GM19238 (cell line): Measurements from ENCODE around the gene MRPS5.

Experiments used
- DNase-seq: peaks from one replicate; pipeline ENCODE4 v3.0.0; 2011; ENCODE audit warnings: low spot score; ENCODE audit not compliant: insufficient read length

Gene MRPS5

GRCh38 chr2:95061119-95061512 is 60.5 kb downstream of the MRPS5 start:
- DNase-seq: no peak

- no peak for DNase-seq
Observed at GRCh38 chr2:95060446-95061118, 61.0 kb downstream of the MRPS5 start.

- no peak for DNase-seq
Observed at GRCh38 chr2:95059656-95060370, 61.8 kb downstream of the MRPS5 start.

- DNase-seq: no peak
Observed at GRCh38 chr2:95058989-95059641, 62.5 kb downstream of the MRPS5 start.

GRCh38 chr2:95058466-95058988 is 63.1 kb downstream of the MRPS5 start:
- no peak for DNase-seq

- DNase-seq: no peak
Observed at GRCh38 chr2:95057535-95058370, 63.9 kb downstream of the MRPS5 start.

GRCh38 chr2:95056461-95057459 is 64.8 kb downstream of the MRPS5 start:
- DNase-seq: no peak

- DNase-seq: no peak
Observed at GRCh38 chr2:95056044-95056443, 65.6 kb downstream of the MRPS5 start.

GRCh38 chr2:95055262-95055661 is 66.3 kb downstream of the MRPS5 start:
- DNase-seq: no peak

GRCh38 chr2:95054016-95054415 is 67.6 kb downstream of the MRPS5 start:
- no peak for DNase-seq

GRCh38 chr2:95053543-95053942 is 68.1 kb downstream of the MRPS5 start:
- no peak for DNase-seq

- DNase-seq: no peak
Observed at GRCh38 chr2:95052804-95053479, 68.7 kb downstream of the MRPS5 start.

- DNase-seq: no peak
Observed at GRCh38 chr2:95052307-95052706, 69.3 kb downstream of the MRPS5 start.

GRCh38 chr2:95051626-95052025 is 70.0 kb downstream of the MRPS5 start:
- DNase-seq: no peak

GRCh38 chr2:95050385-95051300 is 71.0 kb downstream of the MRPS5 start:
- DNase-seq: no peak

- no peak for DNase-seq
Observed at GRCh38 chr2:95049961-95050360, 71.6 kb downstream of the MRPS5 start.

GRCh38 chr2:95049683-95049955 is 72.0 kb downstream of the MRPS5 start:
- no peak for DNase-seq

GRCh38 chr2:95048825-95049682 is 72.6 kb downstream of the MRPS5 start:
- no peak for DNase-seq
